ENCODE results near the gene SEPHS2.
"Not testable (repeated sequence)": the region's sequence is repeated elsewhere in the genome, so short reads cannot be mapped to it uniquely, and the experiment has no call there.

Gene SEPHS2

GRCh38 chr16:30456302-30456701 is 10.6 kb upstream of the SEPHS2 start:
- TF ChIP-seq, protein P1, sequence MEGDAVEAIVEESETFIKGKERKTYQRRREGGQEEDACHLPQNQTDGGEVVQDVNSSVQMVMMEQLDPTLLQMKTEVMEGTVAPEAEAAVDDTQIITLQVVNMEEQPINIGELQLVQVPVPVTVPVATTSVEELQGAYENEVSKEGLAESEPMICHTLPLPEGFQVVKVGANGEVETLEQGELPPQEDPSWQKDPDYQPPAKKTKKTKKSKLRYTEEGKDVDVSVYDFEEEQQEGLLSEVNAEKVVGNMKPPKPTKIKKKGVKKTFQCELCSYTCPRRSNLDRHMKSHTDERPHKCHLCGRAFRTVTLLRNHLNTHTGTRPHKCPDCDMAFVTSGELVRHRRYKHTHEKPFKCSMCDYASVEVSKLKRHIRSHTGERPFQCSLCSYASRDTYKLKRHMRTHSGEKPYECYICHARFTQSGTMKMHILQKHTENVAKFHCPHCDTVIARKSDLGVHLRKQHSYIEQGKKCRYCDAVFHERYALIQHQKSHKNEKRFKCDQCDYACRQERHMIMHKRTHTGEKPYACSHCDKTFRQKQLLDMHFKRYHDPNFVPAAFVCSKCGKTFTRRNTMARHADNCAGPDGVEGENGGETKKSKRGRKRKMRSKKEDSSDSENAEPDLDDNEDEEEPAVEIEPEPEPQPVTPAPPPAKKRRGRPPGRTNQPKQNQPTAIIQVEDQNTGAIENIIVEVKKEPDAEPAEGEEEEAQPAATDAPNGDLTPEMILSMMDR (IDR thresholded peaks at IDR 0.05; ENCODE audit: low read depth, low read length): no peak
- no peak for DNase-seq (ENCODE audit: low read depth in 2 of 2)
- H3K4me3 ChIP-seq (replicated peaks in 1 of 2; ENCODE audit: low read depth in 2 of 2, low read length in 2 of 2): no peak overlapping the region

GRCh38 chr16:30452709-30453580 is 7.3 kb upstream of the SEPHS2 start:
- not testable (repeated sequence) for DNase-seq (ENCODE audit: low read depth in 2 of 2); H3K4me3 ChIP-seq (replicated peaks in 1 of 2; ENCODE audit: low read depth in 2 of 2, low read length in 2 of 2)

DNA sequence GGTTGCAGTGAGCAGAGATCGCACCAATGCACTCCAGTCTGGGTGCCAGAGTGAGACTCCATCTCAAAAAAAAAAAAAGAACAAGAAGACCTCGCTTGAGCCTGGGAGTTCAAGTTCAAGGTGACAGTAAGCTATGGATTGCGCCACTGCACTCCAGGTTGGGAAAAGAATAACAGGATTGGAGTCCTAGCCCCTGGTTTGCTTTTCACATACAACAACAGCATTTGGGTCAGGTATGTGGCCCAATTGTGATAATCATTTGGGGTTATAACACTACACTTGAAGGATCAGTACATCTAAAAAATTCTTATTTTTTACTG is 3.4 kb upstream of the SEPHS2 start:
- TF ChIP-seq, protein P1 (IDR thresholded peaks at IDR 0.05; ENCODE audit: low read depth, low read length): no peak
- no peak overlapping the region for H3K4me3 ChIP-seq (replicated peaks in 1 of 2; ENCODE audit: low read depth in 2 of 2, low read length in 2 of 2)
- DNase-seq (ENCODE audit: low read depth in 2 of 2): no peak

DNA sequence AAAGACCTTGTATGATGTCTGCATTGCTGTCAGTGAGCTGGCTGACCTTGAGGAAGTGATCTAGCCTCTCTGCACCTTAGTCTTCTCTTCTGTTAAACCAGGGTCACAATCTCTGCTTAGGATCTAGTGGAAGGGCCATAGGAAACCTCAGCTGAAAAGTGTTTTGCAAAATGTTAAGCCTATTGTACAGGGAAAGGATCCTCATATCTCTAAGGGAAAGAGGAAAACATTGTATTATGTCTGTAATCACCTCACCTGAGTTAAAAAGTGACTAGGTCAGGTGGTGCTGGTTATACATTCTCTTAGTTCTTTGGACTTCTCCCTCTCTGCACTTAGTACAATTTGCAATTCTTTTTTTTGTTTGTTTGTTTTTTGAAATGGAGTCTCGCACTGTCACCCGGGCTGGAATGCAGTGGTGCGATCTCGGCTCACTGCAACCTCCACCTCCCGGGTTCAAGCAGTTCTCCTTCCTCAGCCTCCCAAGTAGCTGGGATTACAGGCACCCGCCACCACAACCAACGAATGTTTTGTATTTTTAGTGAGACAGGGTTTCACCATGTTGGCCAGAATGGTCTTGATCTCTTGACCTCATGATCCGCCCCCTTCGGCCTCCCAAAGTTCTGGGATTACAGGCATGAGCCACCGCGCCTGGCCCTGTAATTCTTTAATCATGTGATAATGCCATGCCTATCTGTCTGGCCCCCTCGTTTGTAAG is 2.0 kb upstream of the SEPHS2 start:
- H3K4me3 ChIP-seq (replicated peaks in 1 of 2; ENCODE audit: low read depth in 2 of 2, low read length in 2 of 2): no peak overlapping the region
- TF ChIP-seq, protein P1 (IDR thresholded peaks at IDR 0.05; ENCODE audit: low read depth, low read length): no peak
- DNase-seq (ENCODE audit: low read depth in 2 of 2): no peak

DNA sequence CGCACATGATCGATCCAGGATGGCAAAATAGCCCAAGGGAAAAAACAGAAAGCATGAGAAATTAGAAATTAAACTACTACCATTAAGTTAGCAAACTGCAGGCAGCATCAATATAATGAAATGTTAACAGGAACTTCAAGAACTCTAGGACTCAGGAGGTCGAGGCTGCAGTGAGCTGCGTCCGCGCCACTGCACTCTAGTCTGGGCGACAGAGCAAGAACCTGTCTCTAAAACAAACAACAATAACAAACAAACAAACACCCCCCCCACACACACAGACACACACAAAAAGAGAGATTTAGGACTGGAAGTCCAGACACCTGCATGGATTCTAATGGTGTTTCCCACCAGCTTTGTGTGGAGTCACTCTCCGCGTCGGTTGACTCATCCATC is 525 bp upstream of the SEPHS2 start:
- H3K4me3 ChIP-seq (replicated peaks in 1 of 2; ENCODE audit: low read depth in 2 of 2, low read length in 2 of 2): peak overlapping the region; percentile 76 to 90
- DNase-seq (ENCODE audit: low read depth in 2 of 2): no peak
- TF ChIP-seq, protein P1 (IDR thresholded peaks at IDR 0.05; ENCODE audit: low read depth, low read length): no peak

DNA sequence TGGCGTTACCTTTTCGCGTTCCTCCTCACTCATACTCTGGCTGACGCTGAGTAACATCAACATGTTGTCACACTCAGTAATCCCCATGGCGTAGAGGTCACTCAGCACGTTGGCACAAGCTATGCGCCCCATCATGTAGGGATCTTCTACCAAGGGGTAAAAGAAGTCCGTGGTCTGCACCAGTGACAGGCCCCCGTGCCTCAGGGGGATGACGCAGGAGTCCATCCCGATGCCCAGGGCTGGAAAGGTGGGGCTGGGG is 596 bp downstream of the SEPHS2 start:
- DNase-seq (ENCODE audit: low read depth in 2 of 2): no peak
- TF ChIP-seq, protein P1 (IDR thresholded peaks at IDR 0.05; ENCODE audit: low read depth, low read length): no peak
- peak overlapping the region; percentile 76 to 90 for H3K4me3 ChIP-seq (replicated peaks in 1 of 2; ENCODE audit: low read depth in 2 of 2, low read length in 2 of 2)

- peak overlapping the region; percentile 76 to 90 for H3K4me3 ChIP-seq (replicated peaks in 1 of 2; ENCODE audit: low read depth in 2 of 2, low read length in 2 of 2)
- TF ChIP-seq, protein P1 (IDR thresholded peaks at IDR 0.05; ENCODE audit: low read depth, low read length): no peak
- DNase-seq (ENCODE audit: low read depth in 2 of 2): no peak
Observed at GRCh38 chr16:30444231-30445148, 1.2 kb downstream of the SEPHS2 start.

Measured in cardiac fibroblast (primary cell).